Ishikawa (cell line): ENCODE results near the gene IGLON5.

Experiments
- CEBPB ChIP-seq: IDR thresholded peaks from 2 replicates; pipeline ENCODE4 v1.6.1; 2012
- CREB1 ChIP-seq: IDR thresholded peaks from 2 replicates; pipeline ENCODE4 v1.6.1; 2012; ENCODE audit warnings: low read depth
- EGR1 ChIP-seq: IDR thresholded peaks from 2 replicates; pipeline ENCODE4 v1.6.1; 2012
- EP300 ChIP-seq: IDR thresholded peaks from 2 replicates; pipeline ENCODE4 v1.6.1; 2012; ENCODE audit warnings: borderline replicate concordance
- FOXM1 ChIP-seq: IDR thresholded peaks from 2 replicates; pipeline ENCODE4 v1.6.1; 2012; ENCODE audit warnings: low read depth, borderline replicate concordance
- MAX ChIP-seq: IDR thresholded peaks from 2 replicates; pipeline ENCODE4 v1.6.1; 2012
- NFIC ChIP-seq: IDR thresholded peaks from 2 replicates; pipeline ENCODE4 v1.6.1; 2012
- RAD21 ChIP-seq: IDR thresholded peaks from 2 replicates; pipeline ENCODE4 v1.6.1; 2012; ENCODE audit warnings: low read depth
- REST ChIP-seq: IDR thresholded peaks from 2 replicates; pipeline ENCODE4 v1.6.1; 2012; ENCODE audit warnings: low read depth, mild to moderate bottlenecking
- TAF1 ChIP-seq: IDR thresholded peaks from 2 replicates; pipeline ENCODE4 v1.6.1; 2012; ENCODE audit warnings: low read depth, mild to moderate bottlenecking
- TCF12 ChIP-seq: IDR thresholded peaks from 2 replicates; pipeline ENCODE4 v1.6.1; 2012; ENCODE audit warnings: low read depth
- TEAD4 ChIP-seq: IDR thresholded peaks from 2 replicates; pipeline ENCODE4 v1.6.1; 2012
- USF1 ChIP-seq: IDR thresholded peaks from 2 replicates; pipeline ENCODE4 v1.6.1; 2012
- YY1 ChIP-seq: IDR thresholded peaks from 2 replicates; pipeline ENCODE4 v1.6.1; 2012; ENCODE audit warnings: low read depth
- ZBTB7A ChIP-seq: IDR thresholded peaks from 2 replicates; pipeline ENCODE4 v1.6.1; 2012; ENCODE audit warnings: low read depth

Gene IGLON5

GRCh38 chr19:51325161-51325976, 13.9 kb downstream of the IGLON5 start:
- TF ChIP-seq TEAD4, result no peak
- no peak for TF ChIP-seq TCF12
- TF ChIP-seq USF1, result no peak
- no peak for TF ChIP-seq EGR1
- no peak for TF ChIP-seq NFIC
- TF ChIP-seq RAD21, result no peak
- no peak for TF ChIP-seq EP300
- TF ChIP-seq TAF1, result no peak

GRCh38 chr19:51326216-51327065, 15.0 kb downstream of the IGLON5 start:
- TF ChIP-seq CREB1 (no peak), REST (no peak), EP300 (no peak), RAD21 (no peak), CEBPB (no peak), TEAD4 (no peak), FOXM1 (no peak), EGR1 (no peak), MAX (no peak), TAF1 (no peak), YY1 (no peak), TCF12 (no peak), ZBTB7A (no peak), NFIC (no peak), USF1 (no peak)

- TF ChIP-seq ZBTB7A, result no peak
- no peak for TF ChIP-seq CREB1
- TF ChIP-seq TEAD4, result no peak
- TF ChIP-seq MAX, result 0 out of 2 replicates have a peak, but pooled peaks have one; percentile 29
Observed at GRCh38 chr19:51327066-51328001, 15.9 kb downstream of the IGLON5 start.

- TF ChIP-seq TCF12, result no peak
- no peak for TF ChIP-seq REST
- no peak for TF ChIP-seq TAF1
- TF ChIP-seq CEBPB, result no peak
- TF ChIP-seq YY1, result no peak
- TF ChIP-seq RAD21, result no peak
Observed at GRCh38 chr19:51329411-51329810, 18.0 kb downstream of the IGLON5 start.

GRCh38 chr19:51330366-51330765, 18.9 kb downstream of the IGLON5 start:
- TF ChIP-seq TAF1 (no peak), FOXM1 (no peak), TCF12 (no peak), ZBTB7A (no peak), USF1 (no peak), REST (no peak), CREB1 (no peak), MAX (no peak), CEBPB (no peak), YY1 (no peak), EGR1 (no peak)
